Spleen (tissue), 7 donors: Measurements from ENCODE around the gene SFXN5.

ENCODE experiments used
- CTCF ChIP-seq, 11 experiments: fragments of 200-600 bp in 7 of 11; fragments of 450-650 bp in 4 of 11; sonication (generic) in 4 of 11; IDR thresholded peaks in 8 of 11; conservative IDR thresholded peaks in 3 of 11; 1 replicate in 7 of 11; 2 replicates in 4 of 11; pipeline versions ENCODE4 v1.4.0 to v1.8.0; 2016 to 2021; ENCODE audit warnings: antibody characterized with exemption in 11 of 11, inconsistent platforms in 4 of 11, mild to moderate bottlenecking in 1 of 11
- POLR2AphosphoS5 ChIP-seq, 3 donors: sonication (generic); formaldehyde crosslinking; IDR thresholded peaks; one replicate each; pipeline ENCODE4 v1.5.1; 2017; ENCODE audit warnings: antibody characterized with exemption in 3 of 3
- donor health status: DM: no; HTN: no; CAD: no; lungs with moderate emphysema.
- donor health status: DM: no; HTN: no; CAD: no.
- donor health status: DM: no; HTN: no; CAD: no.

GRCh38 chr2:73004466-73004865, 67.0 kb downstream of the SFXN5 start:
- no peak for TF ChIP-seq CTCF (IDR thresholded peaks at IDR 0.05 in 8 of 11, conservative IDR thresholded peaks at IDR 0.05 in 3 of 11)
- no peak for TF ChIP-seq POLR2AphosphoS5 (IDR thresholded peaks at IDR 0.05)
